Right lobe of liver (tissue), 4 donors: ENCODE data around the gene CCDC30.

ENCODE experiments used
- CTCF ChIP-seq, 4 donors: fragments of 200-600 bp in 3 of 4; fragments of 450-650 bp in 1 of 4; IDR thresholded peaks; one replicate each; pipeline versions ENCODE4 v1.5.1 to v1.8.0; 2016 to 2022; ENCODE audit warnings: antibody characterized with exemption in 4 of 4, mild to moderate bottlenecking in 2 of 4
- POLR2A ChIP-seq: fragments of 450-650 bp; IDR thresholded peaks from one replicate; pipeline ENCODE4 v1.6.1; 2017; ENCODE audit warnings: antibody characterized with exemption, mild to moderate bottlenecking
- donor health status: DM: no; HTN: no; CAD: no.
- donor health status: DM: no; HTN: no; CAD: no.
- donor health status: DM: no; HTN: yes; CAD: no.

DNA sequence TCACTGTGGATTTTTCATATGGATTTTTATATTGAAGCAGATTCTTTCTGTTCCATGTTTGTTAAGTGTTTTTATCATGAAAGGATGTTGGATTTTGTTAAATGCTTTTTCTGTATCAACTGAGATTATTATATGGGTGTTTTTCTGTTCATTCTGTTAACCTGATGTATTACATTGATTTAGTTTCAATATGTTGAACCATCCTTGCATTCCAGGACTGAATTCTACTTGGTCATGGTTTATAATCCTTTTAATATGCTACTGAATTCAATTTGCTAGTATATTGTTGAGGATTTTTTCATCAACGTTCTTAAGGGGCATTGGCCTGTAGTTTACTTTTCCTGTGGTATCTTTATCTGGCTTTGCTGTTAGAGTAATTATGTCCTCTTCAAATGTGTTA lies 55.8 kb downstream of the CCDC30 start:
- no peak for TF ChIP-seq POLR2A
- TF ChIP-seq CTCF (IDR thresholded peaks at IDR 0.05), result no peak
